NT2/D1 (cell line): ENCODE measurements around the gene A1BG.

Experiments used
- SUZ12 ChIP-seq: IDR thresholded peaks from 2 replicates; pipeline ENCODE4 v1.6.1; 2011; ENCODE audit not compliant: insufficient read length, insufficient read depth; ENCODE audit errors: extremely low read depth
- YY1 ChIP-seq: IDR thresholded peaks from 2 replicates; pipeline ENCODE4 v1.6.1; 2011; ENCODE audit not compliant: insufficient read length, insufficient read depth
- ZNF274 ChIP-seq: IDR thresholded peaks from 2 replicates; pipeline ENCODE4 v1.6.1; 2011; ENCODE audit warnings: mild to moderate bottlenecking, low read depth, low read length

DNA sequence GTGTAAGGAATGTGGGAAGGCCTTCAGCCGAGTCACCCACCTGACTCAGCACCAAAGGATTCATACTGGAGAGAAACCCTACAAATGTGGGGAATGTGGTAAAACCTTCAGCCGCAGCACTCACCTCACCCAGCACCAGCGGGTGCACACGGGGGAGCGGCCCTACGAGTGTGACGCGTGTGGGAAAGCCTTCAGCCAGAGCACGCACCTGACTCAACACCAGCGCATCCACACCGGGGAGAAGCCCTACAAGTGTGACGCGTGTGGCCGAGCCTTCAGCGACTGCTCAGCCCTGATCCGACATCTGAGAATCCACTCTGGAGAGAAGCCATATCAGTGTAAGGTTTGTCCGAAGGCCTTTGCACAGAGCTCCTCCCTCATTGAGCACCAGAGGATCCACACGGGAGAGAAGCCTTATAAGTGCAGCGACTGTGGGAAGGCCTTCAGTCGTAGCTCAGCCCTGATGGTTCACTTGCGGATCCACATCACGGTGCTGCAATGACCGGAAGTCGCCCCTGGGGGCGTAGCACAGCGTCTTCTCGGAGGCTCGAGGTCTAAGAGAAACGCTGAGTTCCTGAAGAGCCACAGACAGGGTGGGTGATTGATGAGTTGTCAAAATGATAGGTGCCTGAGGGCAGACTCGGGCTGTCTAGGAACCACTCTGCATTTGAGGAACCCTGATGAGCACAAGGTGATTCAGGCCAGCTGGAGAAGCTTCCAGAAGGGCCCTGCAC lies 14.3 kb downstream of the A1BG start:
- TF ChIP-seq YY1 (no peak), ZNF274 (no peak), SUZ12 (no peak)
